Measurements from ENCODE around the gene MAP4K3.

Gene MAP4K3

DNA sequence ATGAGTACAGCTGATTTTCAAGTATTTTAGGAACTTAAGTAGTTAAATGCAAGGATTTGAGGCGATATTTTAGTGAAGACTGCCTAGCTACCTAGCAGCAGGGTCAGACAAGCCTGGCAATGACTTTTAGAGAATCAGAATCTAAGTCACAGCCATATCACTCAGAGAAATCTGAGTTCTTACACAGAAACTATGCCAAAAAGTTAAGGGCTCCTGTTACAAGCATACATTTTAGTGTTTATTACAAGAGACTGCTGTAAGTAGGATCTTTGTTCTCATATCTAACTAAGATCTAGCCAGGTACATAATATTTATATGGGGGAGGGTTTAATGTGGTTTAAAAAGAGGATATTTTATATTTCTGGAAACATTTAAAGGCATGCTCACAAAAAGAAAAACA, 37.5 kb downstream of the MAP4K3 start (continued):
- TF ChIP-seq, protein P1, sequence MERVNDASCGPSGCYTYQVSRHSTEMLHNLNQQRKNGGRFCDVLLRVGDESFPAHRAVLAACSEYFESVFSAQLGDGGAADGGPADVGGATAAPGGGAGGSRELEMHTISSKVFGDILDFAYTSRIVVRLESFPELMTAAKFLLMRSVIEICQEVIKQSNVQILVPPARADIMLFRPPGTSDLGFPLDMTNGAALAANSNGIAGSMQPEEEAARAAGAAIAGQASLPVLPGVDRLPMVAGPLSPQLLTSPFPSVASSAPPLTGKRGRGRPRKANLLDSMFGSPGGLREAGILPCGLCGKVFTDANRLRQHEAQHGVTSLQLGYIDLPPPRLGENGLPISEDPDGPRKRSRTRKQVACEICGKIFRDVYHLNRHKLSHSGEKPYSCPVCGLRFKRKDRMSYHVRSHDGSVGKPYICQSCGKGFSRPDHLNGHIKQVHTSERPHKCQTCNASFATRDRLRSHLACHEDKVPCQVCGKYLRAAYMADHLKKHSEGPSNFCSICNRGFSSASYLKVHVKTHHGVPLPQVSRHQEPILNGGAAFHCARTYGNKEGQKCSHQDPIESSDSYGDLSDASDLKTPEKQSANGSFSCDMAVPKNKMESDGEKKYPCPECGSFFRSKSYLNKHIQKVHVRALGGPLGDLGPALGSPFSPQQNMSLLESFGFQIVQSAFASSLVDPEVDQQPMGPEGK (CRISPR knock-in tag; IDR thresholded peaks at IDR 0.05; ENCODE audit: borderline replicate concordance): no peak
- TF ChIP-seq BACH2 (CRISPR knock-in tag; IDR thresholded peaks at IDR 0.05; ENCODE audit: borderline replicate concordance) (no peak), ZNF8 (CRISPR knock-in tag; IDR thresholded peaks at IDR 0.05) (no peak), GLIS3 (CRISPR knock-in tag; IDR thresholded peaks at IDR 0.05) (no peak)

DNA sequence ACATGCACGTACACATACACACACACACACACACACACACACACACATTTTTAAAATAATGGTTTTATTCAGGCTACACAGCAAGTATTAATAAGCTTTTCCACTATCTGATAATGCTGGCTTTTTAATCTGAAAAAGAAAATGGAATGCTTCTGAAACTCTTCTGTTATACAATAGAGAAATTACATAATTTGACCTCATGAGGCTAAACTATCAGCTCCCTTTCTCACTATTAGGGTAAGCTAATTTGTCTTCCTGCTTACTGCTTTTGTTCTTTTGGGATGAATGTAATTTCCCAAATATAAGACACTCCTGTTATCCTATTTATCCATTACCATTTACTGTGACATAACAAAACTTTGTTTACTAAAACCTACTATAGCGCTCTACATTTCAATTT, 41.8 kb downstream of the MAP4K3 start:
- ATAC-seq: no peak
- TF ChIP-seq CSDC2 (CRISPR knock-in tag; IDR thresholded peaks at IDR 0.05): no peak
- TF ChIP-seq ZFP30 (CRISPR knock-in tag; IDR thresholded peaks at IDR 0.05): no peak
- TF ChIP-seq GLIS3 (CRISPR knock-in tag; IDR thresholded peaks at IDR 0.05): no peak
- no peak for TF ChIP-seq ZC3H10 (CRISPR knock-in tag; IDR thresholded peaks at IDR 0.05)
- no peak for TF ChIP-seq ZNF565 (CRISPR knock-in tag; conservative IDR thresholded peaks at IDR 0.05; ENCODE audit: low read depth)
- no peak for TF ChIP-seq ZFP3 (CRISPR knock-in tag; IDR thresholded peaks at IDR 0.05)
- TF ChIP-seq, protein P1 (CRISPR knock-in tag; IDR thresholded peaks at IDR 0.05; ENCODE audit: borderline replicate concordance): no peak
- TF ChIP-seq TCF4 (CRISPR knock-in tag; IDR thresholded peaks at IDR 0.05; ENCODE audit: borderline replicate concordance): no peak; the same call in 1 of the 2 replicates
- no peak for TF ChIP-seq ARNTL (CRISPR knock-in tag; IDR thresholded peaks at IDR 0.05; ENCODE audit: borderline replicate concordance, low read depth)
- TF ChIP-seq, protein P2, sequence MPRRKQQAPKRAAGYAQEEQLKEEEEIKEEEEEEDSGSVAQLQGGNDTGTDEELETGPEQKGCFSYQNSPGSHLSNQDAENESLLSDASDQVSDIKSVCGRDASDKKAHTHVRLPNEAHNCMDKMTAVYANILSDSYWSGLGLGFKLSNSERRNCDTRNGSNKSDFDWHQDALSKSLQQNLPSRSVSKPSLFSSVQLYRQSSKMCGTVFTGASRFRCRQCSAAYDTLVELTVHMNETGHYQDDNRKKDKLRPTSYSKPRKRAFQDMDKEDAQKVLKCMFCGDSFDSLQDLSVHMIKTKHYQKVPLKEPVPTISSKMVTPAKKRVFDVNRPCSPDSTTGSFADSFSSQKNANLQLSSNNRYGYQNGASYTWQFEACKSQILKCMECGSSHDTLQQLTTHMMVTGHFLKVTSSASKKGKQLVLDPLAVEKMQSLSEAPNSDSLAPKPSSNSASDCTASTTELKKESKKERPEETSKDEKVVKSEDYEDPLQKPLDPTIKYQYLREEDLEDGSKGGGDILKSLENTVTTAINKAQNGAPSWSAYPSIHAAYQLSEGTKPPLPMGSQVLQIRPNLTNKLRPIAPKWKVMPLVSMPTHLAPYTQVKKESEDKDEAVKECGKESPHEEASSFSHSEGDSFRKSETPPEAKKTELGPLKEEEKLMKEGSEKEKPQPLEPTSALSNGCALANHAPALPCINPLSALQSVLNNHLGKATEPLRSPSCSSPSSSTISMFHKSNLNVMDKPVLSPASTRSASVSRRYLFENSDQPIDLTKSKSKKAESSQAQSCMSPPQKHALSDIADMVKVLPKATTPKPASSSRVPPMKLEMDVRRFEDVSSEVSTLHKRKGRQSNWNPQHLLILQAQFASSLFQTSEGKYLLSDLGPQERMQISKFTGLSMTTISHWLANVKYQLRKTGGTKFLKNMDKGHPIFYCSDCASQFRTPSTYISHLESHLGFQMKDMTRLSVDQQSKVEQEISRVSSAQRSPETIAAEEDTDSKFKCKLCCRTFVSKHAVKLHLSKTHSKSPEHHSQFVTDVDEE (CRISPR knock-in tag; IDR thresholded peaks at IDR 0.05): no peak
- no peak for TF ChIP-seq RARB (CRISPR knock-in tag; IDR thresholded peaks at IDR 0.05)
- TF ChIP-seq, protein P3, sequence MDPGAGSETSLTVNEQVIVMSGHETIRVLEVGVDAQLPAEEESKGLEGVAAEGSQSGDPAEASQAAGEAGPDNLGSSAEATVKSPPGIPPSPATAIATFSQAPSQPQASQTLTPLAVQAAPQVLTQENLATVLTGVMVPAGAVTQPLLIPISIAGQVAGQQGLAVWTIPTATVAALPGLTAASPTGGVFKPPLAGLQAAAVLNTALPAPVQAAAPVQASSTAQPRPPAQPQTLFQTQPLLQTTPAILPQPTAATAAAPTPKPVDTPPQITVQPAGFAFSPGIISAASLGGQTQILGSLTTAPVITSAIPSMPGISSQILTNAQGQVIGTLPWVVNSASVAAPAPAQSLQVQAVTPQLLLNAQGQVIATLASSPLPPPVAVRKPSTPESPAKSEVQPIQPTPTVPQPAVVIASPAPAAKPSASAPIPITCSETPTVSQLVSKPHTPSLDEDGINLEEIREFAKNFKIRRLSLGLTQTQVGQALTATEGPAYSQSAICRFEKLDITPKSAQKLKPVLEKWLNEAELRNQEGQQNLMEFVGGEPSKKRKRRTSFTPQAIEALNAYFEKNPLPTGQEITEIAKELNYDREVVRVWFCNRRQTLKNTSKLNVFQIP (CRISPR knock-in tag; IDR thresholded peaks at IDR 0.05; ENCODE audit: borderline replicate concordance, low read depth): no peak
- no peak for TF ChIP-seq SNAI2 (CRISPR knock-in tag; IDR thresholded peaks at IDR 0.05)
- TF ChIP-seq, protein P4, sequence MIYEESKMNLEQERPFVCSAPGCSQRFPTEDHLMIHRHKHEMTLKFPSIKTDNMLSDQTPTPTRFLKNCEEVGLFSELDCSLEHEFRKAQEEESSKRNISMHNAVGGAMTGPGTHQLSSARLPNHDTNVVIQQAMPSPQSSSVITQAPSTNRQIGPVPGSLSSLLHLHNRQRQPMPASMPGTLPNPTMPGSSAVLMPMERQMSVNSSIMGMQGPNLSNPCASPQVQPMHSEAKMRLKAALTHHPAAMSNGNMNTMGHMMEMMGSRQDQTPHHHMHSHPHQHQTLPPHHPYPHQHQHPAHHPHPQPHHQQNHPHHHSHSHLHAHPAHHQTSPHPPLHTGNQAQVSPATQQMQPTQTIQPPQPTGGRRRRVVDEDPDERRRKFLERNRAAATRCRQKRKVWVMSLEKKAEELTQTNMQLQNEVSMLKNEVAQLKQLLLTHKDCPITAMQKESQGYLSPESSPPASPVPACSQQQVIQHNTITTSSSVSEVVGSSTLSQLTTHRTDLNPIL (CRISPR knock-in tag; IDR thresholded peaks at IDR 0.05; ENCODE audit: low read depth): no peak
- no peak for TF ChIP-seq OSR1 (CRISPR knock-in tag; IDR thresholded peaks at IDR 0.05)

DNA sequence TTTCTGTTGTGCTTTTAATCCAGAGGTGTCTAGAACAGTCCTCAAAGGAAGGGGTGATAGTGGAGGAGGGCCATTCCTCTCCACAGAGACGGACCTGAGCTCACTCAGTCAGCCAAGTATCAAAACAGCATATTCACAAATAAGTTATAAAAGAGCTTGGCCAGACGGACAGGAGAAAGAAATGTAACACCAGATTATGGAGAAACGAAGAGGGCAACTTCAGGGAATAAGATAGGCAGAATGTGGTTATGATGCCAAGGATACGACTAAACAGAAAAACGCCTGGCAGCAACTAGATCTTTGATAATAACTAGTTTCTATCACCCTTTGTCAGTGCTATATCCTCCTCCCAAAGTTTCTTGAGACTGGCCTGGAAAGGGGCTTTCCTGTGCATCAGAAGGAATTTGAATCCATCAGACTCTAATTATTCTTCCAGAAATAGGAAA, 42.5 kb downstream of the MAP4K3 start:
- TF ChIP-seq BACH2 (CRISPR knock-in tag; IDR thresholded peaks at IDR 0.05; ENCODE audit: borderline replicate concordance) (no peak), ISL1 (CRISPR knock-in tag; IDR thresholded peaks at IDR 0.05) (0 out of 2 replicates have a peak, but pooled peaks have one; percentile 5)
- peak; percentile 64 for ATAC-seq

DNA sequence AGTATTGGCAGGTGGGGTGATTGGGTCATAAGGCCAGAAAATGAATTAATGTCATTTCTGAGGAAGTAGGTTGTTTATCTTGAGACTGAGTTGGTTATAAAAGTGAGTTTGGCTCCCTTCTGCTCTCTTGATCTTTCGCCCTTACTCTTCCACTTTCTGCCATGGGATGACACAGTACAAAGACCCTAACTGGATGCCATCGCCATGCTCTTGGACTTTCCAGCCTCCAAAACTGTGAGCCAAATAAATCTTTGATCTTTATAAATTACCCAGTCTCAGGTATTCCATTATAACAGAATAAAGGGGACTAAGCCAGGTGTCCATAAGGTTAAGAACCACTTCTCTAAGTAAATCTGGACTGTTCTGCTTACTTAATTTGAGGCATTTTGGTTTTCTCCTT, 44.4 kb downstream of the MAP4K3 start:
- ATAC-seq: no peak
- TF ChIP-seq, protein P5, sequence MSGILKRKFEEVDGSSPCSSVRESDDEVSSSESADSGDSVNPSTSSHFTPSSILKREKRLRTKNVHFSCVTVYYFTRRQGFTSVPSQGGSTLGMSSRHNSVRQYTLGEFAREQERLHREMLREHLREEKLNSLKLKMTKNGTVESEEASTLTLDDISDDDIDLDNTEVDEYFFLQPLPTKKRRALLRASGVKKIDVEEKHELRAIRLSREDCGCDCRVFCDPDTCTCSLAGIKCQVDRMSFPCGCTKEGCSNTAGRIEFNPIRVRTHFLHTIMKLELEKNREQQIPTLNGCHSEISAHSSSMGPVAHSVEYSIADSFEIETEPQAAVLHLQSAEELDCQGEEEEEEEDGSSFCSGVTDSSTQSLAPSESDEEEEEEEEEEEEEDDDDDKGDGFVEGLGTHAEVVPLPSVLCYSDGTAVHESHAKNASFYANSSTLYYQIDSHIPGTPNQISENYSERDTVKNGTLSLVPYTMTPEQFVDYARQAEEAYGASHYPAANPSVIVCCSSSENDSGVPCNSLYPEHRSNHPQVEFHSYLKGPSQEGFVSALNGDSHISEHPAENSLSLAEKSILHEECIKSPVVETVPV (CRISPR knock-in tag; IDR thresholded peaks at IDR 0.05): no peak
- no peak for TF ChIP-seq ZC3H10 (CRISPR knock-in tag; IDR thresholded peaks at IDR 0.05)
- TF ChIP-seq TOX (CRISPR knock-in tag; IDR thresholded peaks at IDR 0.05; ENCODE audit: borderline replicate concordance): no peak
- no peak for TF ChIP-seq ZNF565 (CRISPR knock-in tag; conservative IDR thresholded peaks at IDR 0.05; ENCODE audit: low read depth)
- no peak for TF ChIP-seq ARNTL (CRISPR knock-in tag; IDR thresholded peaks at IDR 0.05; ENCODE audit: borderline replicate concordance, low read depth)
- TF ChIP-seq CSDC2 (CRISPR knock-in tag; IDR thresholded peaks at IDR 0.05): no peak
- TF ChIP-seq, protein P2 (CRISPR knock-in tag; IDR thresholded peaks at IDR 0.05): no peak
- TF ChIP-seq TCF4 (CRISPR knock-in tag; IDR thresholded peaks at IDR 0.05; ENCODE audit: borderline replicate concordance): no peak
- no peak for TF ChIP-seq SNAI2 (CRISPR knock-in tag; IDR thresholded peaks at IDR 0.05)
- no peak for TF ChIP-seq ZFP3 (CRISPR knock-in tag; IDR thresholded peaks at IDR 0.05)
- no peak for TF ChIP-seq PPARA (CRISPR knock-in tag; IDR thresholded peaks at IDR 0.05; ENCODE audit: borderline replicate concordance)
- TF ChIP-seq RARB (CRISPR knock-in tag; IDR thresholded peaks at IDR 0.05): no peak
- TF ChIP-seq ESRRG (CRISPR knock-in tag; IDR thresholded peaks at IDR 0.05): no peak
